Nephron (organoid): ENCODE measurements around the gene ZNF423.
A peak's percentile ranks its signal among the peaks of the same experiment; 100 is the strongest.

ENCODE experiments used
- H3K27ac Mint-ChIP-seq, 3 experiments: 2 replicates each; pipeline ENCODE4 v1.8.0; 2020; ENCODE audit warnings: mixed read lengths in 3 of 3, mild to moderate bottlenecking in 2 of 3, moderate library complexity in 1 of 3
- H3K27me3 Mint-ChIP-seq: 2 replicates; pipeline ENCODE4 v1.8.0; 2021; ENCODE audit warnings: low read depth, mild to moderate bottlenecking, moderate library complexity, mixed read lengths
- H3K36me3 Mint-ChIP-seq: 2 replicates; pipeline ENCODE4 v1.8.0; 2020; ENCODE audit warnings: low read depth, mixed read lengths
- H3K4me1 Mint-ChIP-seq: 2 replicates; pipeline ENCODE4 v1.8.0; 2020; ENCODE audit warnings: mixed read lengths
- H3K4me3 Mint-ChIP-seq, 3 experiments: 2 replicates each; pipeline ENCODE4 v1.8.0; 2020; ENCODE audit warnings: mild to moderate bottlenecking in 3 of 3, mixed read lengths in 3 of 3, moderate library complexity in 2 of 3
- H3K9me3 Mint-ChIP-seq: 2 replicates; pipeline ENCODE4 v1.8.0; 2020; ENCODE audit warnings: mixed read lengths
- CTCF ChIP-seq, 3 experiments: fragments of 200-600 bp; sonication (generic); IDR thresholded peaks; one replicate each; pipeline ENCODE4 v1.5.0; 2021; ENCODE audit warnings: antibody characterized with exemption in 3 of 3; ENCODE audit not compliant: unreplicated experiment in 3 of 3

ZNF423 gene

DNA sequence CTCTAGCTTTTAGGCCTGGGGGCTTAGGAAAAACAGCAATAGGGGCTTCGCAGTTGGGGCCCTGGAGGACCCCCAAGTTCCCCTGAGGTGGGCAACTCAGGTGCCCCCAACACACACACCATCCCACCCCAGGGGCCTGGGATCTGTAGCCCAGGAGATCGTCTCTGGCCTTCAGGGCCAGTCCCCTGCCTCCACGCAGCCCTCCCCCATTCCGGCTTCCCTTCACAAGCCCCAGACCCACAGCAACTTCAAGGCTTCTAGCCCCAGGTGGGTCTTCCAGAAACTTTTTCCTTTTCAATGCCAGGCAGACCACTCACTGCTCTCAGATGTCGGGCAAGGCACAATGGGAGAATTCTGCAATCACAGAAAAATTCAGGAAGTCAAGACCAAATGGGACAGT lies 402.9 kb downstream of the ZNF423 start:
- peaks cover 5% of the 10 kb centered on the region for H3K4me1 Mint-ChIP-seq
- no peaks in the 10 kb centered on the region for H3K9me3 Mint-ChIP-seq
- H3K27me3 Mint-ChIP-seq: peaks cover 3% of the 10 kb centered on the region
- peak overlapping the region in 2 of 3 experiments; percentile 57 to 78 for H3K27ac Mint-ChIP-seq
- no peak for TF ChIP-seq CTCF (IDR thresholded peaks at IDR 0.05; ENCODE audit: unreplicated experiment in 3 of 3)
- no peaks in the 10 kb centered on the region for H3K36me3 Mint-ChIP-seq
- no peak overlapping the region for H3K4me3 Mint-ChIP-seq

DNA sequence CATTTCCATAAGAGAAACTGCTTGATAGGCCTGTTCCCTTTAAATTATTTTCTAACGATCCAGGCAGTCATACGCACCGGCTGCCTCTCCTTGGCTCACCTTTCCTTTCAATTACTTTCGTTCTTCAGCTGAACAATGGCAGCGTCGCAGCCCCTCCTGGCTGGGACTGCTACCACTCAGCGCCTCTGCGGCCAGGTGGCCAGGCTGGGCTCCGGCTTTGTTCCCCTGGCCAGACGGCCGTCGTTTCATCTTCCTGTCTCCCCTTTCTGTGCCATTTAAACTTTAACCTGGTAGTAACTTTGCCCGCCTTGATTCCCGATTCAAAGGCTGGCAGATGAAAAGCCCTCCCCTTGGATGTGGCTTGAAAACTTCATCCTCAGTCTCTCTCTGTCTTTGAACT lies 403.3 kb downstream of the ZNF423 start:
- Mint-ChIP-seq H3K4me1 (peaks cover 5% of the 10 kb centered on the region), H3K4me3 (no peak overlapping the region)
- TF ChIP-seq CTCF (IDR thresholded peaks at IDR 0.05; ENCODE audit: unreplicated experiment in 3 of 3): no peak

DNA sequence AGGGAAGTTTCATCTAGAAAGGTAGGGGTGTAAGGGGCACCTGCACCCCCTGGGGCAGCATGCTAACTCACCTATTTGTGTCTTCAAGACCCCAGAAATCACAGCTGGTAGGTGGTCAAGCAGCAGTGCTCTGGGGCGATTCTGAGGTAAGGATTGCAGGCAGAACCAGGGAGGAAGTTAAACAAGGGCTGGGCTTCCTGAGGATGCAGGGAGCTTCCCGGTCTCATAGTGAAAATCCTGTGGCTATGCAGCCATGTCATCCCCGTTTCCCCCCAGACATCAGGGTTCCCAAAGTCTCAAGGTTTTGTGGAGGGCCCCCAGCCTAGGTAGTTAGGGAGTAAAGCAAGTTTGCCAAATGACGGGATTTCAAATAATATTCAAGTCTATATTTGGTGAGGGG lies 403.8 kb downstream of the ZNF423 start:
- Mint-ChIP-seq H3K36me3 (no peaks in the 10 kb centered on the region), H3K27ac (peak overlapping the region in 1 of 3 experiments; percentile 57), H3K9me3 (no peaks in the 10 kb centered on the region), H3K4me1 (peaks cover 5% of the 10 kb centered on the region), H3K4me3 (no peak overlapping the region), H3K27me3 (peaks cover 3% of the 10 kb centered on the region)
- TF ChIP-seq CTCF (IDR thresholded peaks at IDR 0.05; ENCODE audit: unreplicated experiment in 3 of 3): no peak

More for the DNA sequence above, 403.3 kb downstream of the ZNF423 start:
- peak overlapping the region in 2 of 3 experiments; percentile 57 to 78 for H3K27ac Mint-ChIP-seq
- no peaks in the 10 kb centered on the region for H3K9me3 Mint-ChIP-seq
- H3K27me3 Mint-ChIP-seq: peaks cover 3% of the 10 kb centered on the region
- no peaks in the 10 kb centered on the region for H3K36me3 Mint-ChIP-seq

GRCh38 chr16:49446805-49447204 lies 409.1 kb downstream of the ZNF423 start:
- Mint-ChIP-seq H3K27ac (no peak overlapping the region), H3K36me3 (no peaks in the 10 kb centered on the region), H3K9me3 (no peaks in the 10 kb centered on the region), H3K4me1 (peaks cover 5% of the 10 kb centered on the region), H3K27me3 (peaks cover 18% of the 10 kb centered on the region), H3K4me3 (no peak overlapping the region)
- TF ChIP-seq CTCF (IDR thresholded peaks at IDR 0.05; ENCODE audit: unreplicated experiment in 3 of 3): no peak

- H3K4me3 Mint-ChIP-seq: no peak overlapping the region
- H3K4me1 Mint-ChIP-seq: peaks cover 21% of the 10 kb centered on the region
- H3K9me3 Mint-ChIP-seq: no peaks in the 10 kb centered on the region
- peaks cover 24% of the 10 kb centered on the region for H3K27me3 Mint-ChIP-seq
- H3K27ac Mint-ChIP-seq: no peak overlapping the region
- no peak for TF ChIP-seq CTCF (IDR thresholded peaks at IDR 0.05; ENCODE audit: unreplicated experiment in 3 of 3)
- no peaks in the 10 kb centered on the region for H3K36me3 Mint-ChIP-seq
Measured at GRCh38 chr16:49443576-49443975, 412.3 kb downstream of the ZNF423 start.

GRCh38 chr16:49442805-49443204 lies 413.1 kb downstream of the ZNF423 start:
- Mint-ChIP-seq H3K36me3 (no peaks in the 10 kb centered on the region), H3K4me3 (no peak overlapping the region), H3K9me3 (no peaks in the 10 kb centered on the region), H3K4me1 (peaks cover 21% of the 10 kb centered on the region), H3K27ac (no peak overlapping the region), H3K27me3 (peaks cover 29% of the 10 kb centered on the region)
- TF ChIP-seq CTCF (IDR thresholded peaks at IDR 0.05; ENCODE audit: unreplicated experiment in 3 of 3): no peak
